GM21526 (cell line): ENCODE data around the gene PIGR.

ENCODE experiments used
- ATAC-seq: cut with Tn5 transposase; IDR thresholded peaks from one replicate; pipeline ENCODE4 v1.9.1; 2021; ENCODE audit warnings: moderate library complexity; ENCODE audit not compliant: unreplicated experiment, low FRiP score

Gene PIGR

DNA sequence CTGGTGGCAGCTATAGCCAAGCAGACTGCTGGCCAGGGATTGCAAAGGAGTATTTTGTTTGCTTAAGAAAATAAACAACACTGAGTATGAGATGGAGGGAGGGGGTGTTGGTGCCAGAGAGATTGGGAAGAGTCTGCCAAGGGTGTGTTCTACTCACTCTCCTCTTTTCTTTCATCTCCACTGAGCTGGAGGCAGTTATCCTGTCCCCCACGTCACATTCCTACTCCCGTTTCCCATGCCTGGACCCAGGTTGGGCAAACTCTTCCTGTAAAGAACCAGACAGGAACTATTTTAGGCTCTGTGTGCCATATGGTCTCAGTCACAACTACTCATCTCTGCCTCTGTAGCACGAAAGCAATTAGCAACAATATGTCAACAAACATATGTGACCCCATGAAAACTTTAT, 50.4 kb downstream of the PIGR start:
- ATAC-seq = no peak

GRCh38 chr1:206895325-206895724, 50.9 kb downstream of the PIGR start:
- ATAC-seq = no peak

DNA sequence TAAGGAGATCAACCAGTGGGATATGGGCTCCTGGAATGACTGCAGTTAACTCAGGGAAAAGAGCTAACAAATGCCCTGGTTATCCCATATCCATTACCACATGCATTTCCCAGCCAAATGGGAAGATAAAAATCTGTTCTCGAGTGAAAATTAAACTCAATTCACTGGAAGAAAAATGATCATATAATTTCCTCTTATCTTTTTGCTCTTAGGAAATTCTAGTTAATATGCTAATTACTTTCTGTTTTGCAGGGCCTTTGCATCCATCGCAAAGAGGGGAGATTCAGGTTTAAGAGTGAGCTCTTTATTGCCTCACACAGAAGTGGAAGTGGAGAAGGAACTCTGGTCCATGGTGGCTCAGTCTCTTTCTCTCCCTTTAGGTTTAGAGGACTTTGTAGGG, 52.9 kb downstream of the PIGR start:
- no peak for ATAC-seq

- ATAC-seq = no peak
Measured at GRCh38 chr1:206892351-206892984, 53.8 kb downstream of the PIGR start.

GRCh38 chr1:206891412-206891811, 54.9 kb downstream of the PIGR start:
- no peak for ATAC-seq

GRCh38 chr1:206890125-206891060, 55.9 kb downstream of the PIGR start:
- ATAC-seq = no peak

GRCh38 chr1:206887701-206888100, 58.6 kb downstream of the PIGR start:
- no peak for ATAC-seq

DNA sequence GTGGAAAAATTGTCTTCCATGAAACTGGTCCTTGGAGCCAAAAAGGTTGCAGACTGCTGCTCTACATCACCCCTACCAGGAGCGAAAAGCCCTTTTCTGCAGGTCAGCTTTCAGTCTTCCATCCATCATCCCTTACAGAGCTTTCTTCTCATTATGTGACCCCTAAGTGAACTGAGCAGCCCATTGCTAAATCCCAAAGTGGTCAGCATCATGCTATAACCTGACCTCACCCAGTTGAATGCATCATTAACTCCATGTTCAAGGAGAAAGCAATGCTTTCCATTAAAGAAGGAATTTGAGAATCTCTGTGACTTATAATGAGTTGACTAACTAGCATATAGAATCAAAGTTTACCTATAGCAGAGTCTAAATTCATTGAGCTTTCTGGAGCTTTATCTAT, 59.4 kb downstream of the PIGR start:
- ATAC-seq = no peak

GRCh38 chr1:206885341-206886060, 60.8 kb downstream of the PIGR start:
- ATAC-seq = no peak

- no peak for ATAC-seq
Measured at GRCh38 chr1:206883876-206884275, 62.4 kb downstream of the PIGR start.

DNA sequence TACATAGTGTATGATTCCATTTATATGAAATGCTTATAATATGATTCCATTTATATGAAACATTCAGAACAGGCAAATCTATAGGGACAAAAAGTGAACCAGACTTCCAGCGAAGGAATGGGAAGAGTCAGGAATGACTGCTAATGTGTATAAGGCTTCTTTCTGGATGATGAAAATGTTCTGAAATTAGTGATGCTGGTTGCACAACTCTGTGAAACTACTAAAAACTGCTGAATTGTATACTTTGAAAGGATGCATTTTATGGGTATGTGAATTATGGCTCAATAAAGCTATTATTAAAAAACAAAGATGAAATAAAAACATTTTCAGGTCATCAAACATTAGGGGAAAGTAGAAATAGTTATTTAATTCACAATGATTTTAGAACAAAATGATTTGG, 63.1 kb downstream of the PIGR start:
- no peak for ATAC-seq

- ATAC-seq = no peak
Measured at GRCh38 chr1:206882555-206882954, 63.7 kb downstream of the PIGR start.

DNA sequence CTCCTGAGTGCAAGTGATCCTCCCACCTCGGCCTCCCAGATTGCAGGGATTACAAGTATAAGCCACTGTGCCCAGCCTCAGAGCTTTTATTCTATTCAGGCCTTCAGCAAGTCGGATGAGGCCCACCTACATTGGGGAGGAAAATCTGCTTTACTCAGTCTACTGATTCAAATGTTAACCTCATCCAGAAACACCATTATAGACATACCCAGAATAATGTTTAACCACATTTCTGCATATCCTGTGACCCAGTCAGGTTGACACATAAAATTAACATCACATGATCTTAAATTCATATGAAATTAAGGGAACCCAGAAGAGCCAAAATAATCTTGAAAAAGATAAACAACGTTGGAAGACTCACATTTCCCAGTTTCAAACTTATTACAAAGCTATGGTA, 66.0 kb downstream of the PIGR start:
- ATAC-seq = no peak
